ENCODE results near the gene GALE. TPM values are rescaled to one million over a fixed set of nuclear protein-coding genes. Genes with fewer than 3 reads are reported as not detected.

Gene GALE
- total and polyA plus RNA-seq, 7 experiments from 2014 or later: 8.1 to 21.4 (median 12.1) TPM

DNA sequence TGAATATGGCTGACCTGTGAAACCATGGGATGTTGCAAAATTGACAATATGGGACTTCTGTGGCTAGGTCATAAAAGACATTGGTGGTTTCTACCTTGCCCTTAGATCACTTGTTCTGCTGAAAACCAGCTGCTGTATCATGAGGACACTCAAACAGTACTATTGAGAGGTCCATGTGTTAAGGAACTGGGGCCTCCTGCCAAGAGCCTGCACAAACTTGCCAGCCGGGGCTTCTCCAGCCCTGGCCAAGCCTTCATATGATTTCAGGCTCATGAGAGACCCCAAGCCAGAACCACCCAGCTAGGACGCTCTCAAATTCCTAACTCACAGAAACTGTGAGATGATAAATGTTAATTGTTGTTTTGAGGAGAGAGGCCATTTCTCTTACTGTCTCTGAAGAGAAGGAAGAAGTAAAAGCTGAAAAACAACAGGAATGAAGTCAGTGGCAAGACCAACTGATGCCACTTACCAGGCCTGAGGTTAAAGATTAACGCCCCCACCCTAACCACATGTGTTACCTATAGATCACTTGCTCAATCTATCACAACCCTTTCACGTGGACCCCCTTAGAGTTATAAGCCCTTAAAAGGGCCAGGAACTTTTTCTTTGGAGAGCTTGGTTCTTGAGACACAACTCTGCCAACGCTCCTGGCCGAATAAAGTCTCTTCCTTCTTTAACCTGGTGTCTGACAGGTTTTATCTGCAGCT lies 26.2 kb downstream of the GALE start:
- intact Hi-C loops (cut with micrococcal nuclease): no loop called here
- H3K36me3 ChIP-seq (ENCODE audit: control insufficient read depth in 2 of 3, insufficient read depth in 3 of 3, low read length in 3 of 3): no peaks in the 10 kb centered on the region
- no peak for DNase-seq
- H3K9me3 ChIP-seq (ENCODE audit: control insufficient read depth in 2 of 3, low read length in 3 of 3): no peaks in the 10 kb centered on the region
- Mint-ChIP-seq H3K4me3 (peak overlapping the region in 1 of 10 donors; percentile 51), H3K4me1 (peaks cover 7 to 54% (median 39%) of the 10 kb centered on the region in 7 donors), H3K27me3 (no peaks in the 10 kb centered on the region), H3K36me3 (peaks cover 0 to 2% (median 0%) of the 10 kb centered on the region in 5 donors), H3K9me3 (no peaks in the 10 kb centered on the region), H3K27ac (peak overlapping the region in 4 of 9 donors; percentile 8 to 81 (median 54))
- peaks cover 15% of the 10 kb centered on the region in 2 donors for H3K4me1 ChIP-seq (ENCODE audit: control insufficient read depth in 2 of 2, insufficient read depth in 2 of 2, low read length in 2 of 2)
- no peak overlapping the region for H3K4me3 ChIP-seq (ENCODE audit: low read length)
- H3K27ac ChIP-seq (ENCODE audit: low read depth, low read length): no peak overlapping the region
- H3K27me3 ChIP-seq (ENCODE audit: control insufficient read depth in 2 of 2, insufficient read depth in 2 of 2, low read length in 2 of 2): no peaks in the 10 kb centered on the region
- CTCF ChIA-PET: interaction anchor here (1.1 to 1.5 kb wide), 2 partner anchors 136 to 142 kb away, joined by 3 to 8 read pairs; no protein-coding TSS in a partner anchor
- no peak for ATAC-seq
- POLR2A ChIA-PET: interaction anchor here (0.5 kb wide), 1 partner anchor 49 kb away, joined by 5 read pairs; no protein-coding TSS in a partner anchor

DNA sequence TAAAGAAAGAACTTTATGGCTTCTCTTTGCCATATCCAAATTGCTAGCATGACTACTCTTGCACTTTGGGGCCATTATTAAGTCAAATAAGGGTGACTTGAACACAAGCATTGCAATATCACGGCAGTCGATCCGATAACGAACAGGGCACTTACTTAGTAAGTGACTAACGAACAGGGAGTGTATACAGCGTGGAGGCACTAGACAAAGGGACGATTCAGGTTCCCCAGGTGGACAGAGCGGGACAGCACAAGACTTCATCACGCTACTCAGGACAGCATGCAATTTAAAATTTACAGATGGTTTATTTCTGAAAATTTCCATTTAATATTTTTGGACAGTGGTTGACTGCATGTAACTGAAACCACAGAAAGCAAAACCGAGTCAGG lies 27.7 kb downstream of the GALE start:
- H3K4me3 ChIP-seq (ENCODE audit: low read length): no peak overlapping the region
- no peak for ATAC-seq
- H3K27me3 ChIP-seq (ENCODE audit: control insufficient read depth in 2 of 2, insufficient read depth in 2 of 2, low read length in 2 of 2): no peaks in the 10 kb centered on the region
- H3K9me3 ChIP-seq (ENCODE audit: control insufficient read depth in 2 of 3, low read length in 3 of 3): no peaks in the 10 kb centered on the region
- no peak overlapping the region for H3K4me3 Mint-ChIP-seq
- peaks cover 0 to 3% (median 0%) of the 10 kb centered on the region in 5 donors for H3K36me3 Mint-ChIP-seq
- no peaks in the 10 kb centered on the region for H3K27me3 Mint-ChIP-seq
- H3K27ac Mint-ChIP-seq: peak overlapping the region in 2 of 9 donors; percentile 4 to 53
- POLR2A ChIA-PET: no interaction called here
- CTCF ChIA-PET: no interaction called here
- intact Hi-C loops (cut with micrococcal nuclease): loop anchor here (1.0 kb wide), 4 partner anchors 36 to 143 kb away; partner anchors contain the start of gene FUCA1 (in 2 of the 2)
- DNase-seq: no peak
- no peak overlapping the region for H3K27ac ChIP-seq (ENCODE audit: low read depth, low read length)
- peaks cover 0 to 9% (median 0%) of the 10 kb centered on the region in 3 experiments for H3K36me3 ChIP-seq (ENCODE audit: control insufficient read depth in 2 of 3, insufficient read depth in 3 of 3, low read length in 3 of 3)
- peaks cover 2 to 42% (median 33%) of the 10 kb centered on the region in 7 donors for H3K4me1 Mint-ChIP-seq
- no peaks in the 10 kb centered on the region for H3K9me3 Mint-ChIP-seq
- H3K4me1 ChIP-seq (ENCODE audit: control insufficient read depth in 2 of 2, insufficient read depth in 2 of 2, low read length in 2 of 2): peaks cover 9 to 10% of the 10 kb centered on the region in 2 donors

DNA sequence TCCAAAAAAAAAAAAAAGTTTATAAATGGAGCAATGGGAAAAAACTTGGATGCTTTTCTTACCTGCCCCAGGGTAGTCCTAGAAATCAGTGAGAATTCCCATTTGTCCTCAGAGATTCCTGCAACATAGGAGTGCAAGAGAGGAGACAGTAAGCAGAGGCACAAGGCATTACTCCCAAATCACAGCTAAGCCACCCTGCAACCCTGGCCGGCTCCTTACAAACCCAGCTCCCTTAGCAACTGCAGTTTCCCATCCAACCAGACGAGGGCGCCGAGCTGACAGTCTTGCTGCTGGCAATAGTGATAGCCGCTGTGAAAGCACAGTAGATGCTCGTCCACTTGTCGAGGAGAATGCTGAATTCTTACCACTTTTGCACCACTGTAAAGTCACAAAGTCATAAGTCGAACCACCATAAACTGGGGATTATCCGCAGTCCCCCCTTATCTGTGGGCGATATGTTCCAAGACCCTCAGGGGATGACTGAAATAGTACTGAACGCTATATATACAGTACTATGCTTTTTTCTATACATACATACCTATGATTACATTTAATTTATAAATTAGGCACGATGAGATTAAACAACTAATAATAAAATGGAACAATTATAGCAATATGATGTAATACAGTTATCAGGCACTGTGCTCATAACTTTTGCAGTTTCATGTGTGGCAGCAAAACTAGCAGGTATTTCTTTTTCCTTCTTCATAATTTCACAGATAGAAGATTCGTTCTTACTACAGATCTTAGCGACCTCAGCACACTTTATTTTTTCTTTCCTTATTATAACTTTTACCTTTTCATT lies 28.3 kb downstream of the GALE start:
- Mint-ChIP-seq H3K4me1 (peaks cover 2 to 38% (median 29%) of the 10 kb centered on the region in 7 donors), H3K27me3 (no peaks in the 10 kb centered on the region), H3K9me3 (no peaks in the 10 kb centered on the region), H3K4me3 (peak overlapping the region in 1 of 10 donors; percentile 17), H3K36me3 (peaks cover 0 to 3% (median 0%) of the 10 kb centered on the region in 5 donors), H3K27ac (peak overlapping the region in 4 of 9 donors; percentile 4 to 53 (median 23))
- no peaks in the 10 kb centered on the region for H3K27me3 ChIP-seq (ENCODE audit: control insufficient read depth in 2 of 2, insufficient read depth in 2 of 2, low read length in 2 of 2)
- no peaks in the 10 kb centered on the region for H3K9me3 ChIP-seq (ENCODE audit: control insufficient read depth in 2 of 3, low read length in 3 of 3)
- CTCF ChIA-PET: interaction anchor here (0.6 to 3.0 kb wide), 14 partner anchors 9 to 1485 kb away, joined by 3 to 47 read pairs (median 4); partner anchors contain the start of gene GALE
- no peak overlapping the region for H3K4me3 ChIP-seq (ENCODE audit: low read length)
- peaks cover 0 to 12% (median 0%) of the 10 kb centered on the region in 3 experiments for H3K36me3 ChIP-seq (ENCODE audit: control insufficient read depth in 2 of 3, insufficient read depth in 3 of 3, low read length in 3 of 3)
- no peak overlapping the region for H3K27ac ChIP-seq (ENCODE audit: low read depth, low read length)
- peak; percentile 52 to 84 (median 78) for DNase-seq
- peak; percentile 85 for ATAC-seq
- intact Hi-C loops (cut with micrococcal nuclease): loop anchor here (1.0 kb wide), 4 partner anchors 37 to 144 kb away; partner anchors contain the start of gene FUCA1 (in 2 of the 2)
- POLR2A ChIA-PET: interaction anchor here (0.6 to 1.6 kb wide), 6 partner anchors 7 to 1444 kb away, joined by 3 to 6 read pairs (median 4); partner anchors contain the start of gene LYPLA2
- peaks cover 5 to 7% of the 10 kb centered on the region in 2 donors for H3K4me1 ChIP-seq (ENCODE audit: control insufficient read depth in 2 of 2, insufficient read depth in 2 of 2, low read length in 2 of 2)

DNA sequence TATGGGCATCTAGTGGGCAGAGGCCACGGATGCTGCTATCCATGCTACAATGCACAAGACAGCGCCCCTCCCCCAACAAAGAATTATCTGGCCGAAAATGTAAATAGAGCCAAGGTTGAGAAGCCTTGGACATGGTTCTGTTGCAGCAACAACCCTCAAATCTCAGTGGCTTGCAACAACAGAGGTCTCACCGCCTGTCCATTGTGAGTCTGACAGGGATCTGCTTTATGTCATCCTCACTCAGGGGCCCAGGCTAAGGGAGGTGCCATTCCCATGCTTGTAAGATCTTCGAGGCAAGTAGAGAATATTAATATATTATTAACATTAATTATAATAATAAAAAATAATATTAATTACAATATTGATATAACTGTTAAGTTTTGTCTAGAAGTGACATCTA lies 31.8 kb downstream of the GALE start:
- H3K9me3 Mint-ChIP-seq: no peaks in the 10 kb centered on the region
- no peaks in the 10 kb centered on the region for H3K27me3 Mint-ChIP-seq
- H3K27ac Mint-ChIP-seq: no peak overlapping the region
- CTCF ChIA-PET: interaction anchor here (1.0 kb wide), 1 partner anchor 148 kb away, joined by 3 read pairs; no protein-coding TSS in a partner anchor
- peaks cover 0 to 22% (median 0%) of the 10 kb centered on the region in 3 experiments for H3K36me3 ChIP-seq (ENCODE audit: control insufficient read depth in 2 of 3, insufficient read depth in 3 of 3, low read length in 3 of 3)
- H3K27ac ChIP-seq (ENCODE audit: low read depth, low read length): no peak overlapping the region
- H3K4me3 Mint-ChIP-seq: no peak overlapping the region
- intact Hi-C loops (cut with micrococcal nuclease): no loop called here
- peaks cover 0 to 4% of the 10 kb centered on the region in 2 donors for H3K4me1 ChIP-seq (ENCODE audit: control insufficient read depth in 2 of 2, insufficient read depth in 2 of 2, low read length in 2 of 2)
- H3K27me3 ChIP-seq (ENCODE audit: control insufficient read depth in 2 of 2, insufficient read depth in 2 of 2, low read length in 2 of 2): no peaks in the 10 kb centered on the region
- POLR2A ChIA-PET: interaction anchor here (0.7 to 0.8 kb wide), 2 partner anchors 54 to 76 kb away, joined by 3 to 4 read pairs; no protein-coding TSS in a partner anchor
- H3K9me3 ChIP-seq (ENCODE audit: control insufficient read depth in 2 of 3, low read length in 3 of 3): no peaks in the 10 kb centered on the region
- no peak for DNase-seq
- ATAC-seq: no peak
- peaks cover 0 to 4% (median 0%) of the 10 kb centered on the region in 5 donors for H3K36me3 Mint-ChIP-seq
- H3K4me1 Mint-ChIP-seq: peaks cover 0 to 12% (median 7%) of the 10 kb centered on the region in 7 donors
- no peak overlapping the region for H3K4me3 ChIP-seq (ENCODE audit: low read length)

DNA sequence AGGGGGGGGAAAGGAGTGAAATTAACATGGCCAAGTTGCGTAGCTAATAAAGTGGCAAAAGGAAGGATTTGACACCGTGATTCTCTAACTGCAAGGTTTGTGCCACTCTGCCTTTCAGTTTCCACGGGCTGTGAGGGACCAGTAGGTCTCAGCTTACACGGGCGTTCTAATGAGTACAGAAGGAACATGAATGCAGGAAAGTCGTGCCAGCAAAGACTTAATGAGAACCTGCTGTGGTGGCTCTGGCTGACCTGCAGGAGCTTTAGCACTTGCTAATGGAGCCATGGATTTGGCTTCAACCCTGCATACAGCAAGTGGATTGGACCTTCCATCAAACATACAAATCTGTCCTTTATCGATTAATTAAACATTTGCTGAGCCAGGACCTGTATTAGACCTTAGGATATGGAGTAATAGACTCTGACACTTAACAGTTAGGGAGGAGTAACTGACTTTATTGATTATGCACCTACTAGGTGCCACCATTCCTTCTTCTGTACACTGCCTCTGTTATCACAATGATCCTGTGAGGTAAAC lies 37.4 kb downstream of the GALE start:
- ATAC-seq (no peak), DNase-seq (no peak)
- Mint-ChIP-seq H3K36me3 (peaks cover 4 to 25% (median 12%) of the 10 kb centered on the region in 5 donors), H3K27me3 (no peaks in the 10 kb centered on the region), H3K9me3 (no peaks in the 10 kb centered on the region), H3K4me1 (peaks cover 0 to 10% (median 0%) of the 10 kb centered on the region in 7 donors), H3K27ac (peak overlapping the region in 1 of 9 donors; percentile 17), H3K4me3 (no peak overlapping the region)
- ChIA-PET CTCF (interaction anchor here (0.7 to 2.2 kb wide), 2 partner anchors 8 to 424 kb away, joined by 3 to 10 read pairs; partner anchors contain the start of gene IFNLR1), POLR2A (no interaction called here)
- Histone ChIP-seq H3K4me1 (ENCODE audit: control insufficient read depth in 2 of 2, insufficient read depth in 2 of 2, low read length in 2 of 2) (no peaks in the 10 kb centered on the region), H3K27ac (ENCODE audit: low read depth, low read length) (no peak overlapping the region), H3K27me3 (ENCODE audit: control insufficient read depth in 2 of 2, insufficient read depth in 2 of 2, low read length in 2 of 2) (no peaks in the 10 kb centered on the region), H3K9me3 (ENCODE audit: control insufficient read depth in 2 of 3, low read length in 3 of 3) (no peaks in the 10 kb centered on the region), H3K36me3 (ENCODE audit: control insufficient read depth in 2 of 3, insufficient read depth in 3 of 3, low read length in 3 of 3) (peaks cover 9 to 65% (median 10%) of the 10 kb centered on the region in 3 experiments), H3K4me3 (ENCODE audit: low read length) (no peak overlapping the region)
- intact Hi-C loops (cut with micrococcal nuclease): no loop called here

DNA sequence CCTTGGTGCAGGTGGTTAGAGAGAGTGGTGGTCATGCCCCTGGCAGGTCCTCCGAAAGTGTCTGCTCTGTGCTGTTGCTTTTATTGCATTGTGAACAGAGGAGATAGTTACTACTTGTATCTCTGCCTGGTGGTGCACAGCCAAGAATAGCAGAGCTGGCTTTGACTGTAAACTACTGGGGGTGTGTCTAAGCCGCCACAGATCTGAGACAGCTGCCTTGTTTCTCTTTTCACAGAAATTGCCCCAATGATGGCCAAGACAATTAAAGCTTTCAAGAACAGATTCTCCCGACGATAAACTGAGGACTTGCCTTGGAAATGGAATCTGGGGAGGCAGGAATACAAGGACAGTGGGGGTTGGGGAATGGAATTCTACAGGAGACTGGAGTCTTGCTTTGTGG lies 41.3 kb downstream of the GALE start:
- peaks cover 36 to 90% (median 44%) of the 10 kb centered on the region in 3 experiments for H3K36me3 ChIP-seq (ENCODE audit: control insufficient read depth in 2 of 3, insufficient read depth in 3 of 3, low read length in 3 of 3)
- no peaks in the 10 kb centered on the region for H3K9me3 ChIP-seq (ENCODE audit: control insufficient read depth in 2 of 3, low read length in 3 of 3)
- H3K4me1 ChIP-seq (ENCODE audit: control insufficient read depth in 2 of 2, insufficient read depth in 2 of 2, low read length in 2 of 2): no peaks in the 10 kb centered on the region
- intact Hi-C loops (cut with micrococcal nuclease): no loop called here
- no peak for ATAC-seq
- ChIA-PET CTCF (no interaction called here), POLR2A (no interaction called here)
- Mint-ChIP-seq H3K27me3 (no peaks in the 10 kb centered on the region), H3K9me3 (no peaks in the 10 kb centered on the region), H3K4me1 (peaks cover 0 to 10% (median 4%) of the 10 kb centered on the region in 7 donors), H3K4me3 (no peak overlapping the region), H3K27ac (peak overlapping the region in 2 of 9 donors; percentile 14 to 41), H3K36me3 (peaks cover 10 to 42% (median 14%) of the 10 kb centered on the region in 5 donors)
- H3K4me3 ChIP-seq (ENCODE audit: low read length): no peak overlapping the region
- DNase-seq: no peak
- H3K27me3 ChIP-seq (ENCODE audit: control insufficient read depth in 2 of 2, insufficient read depth in 2 of 2, low read length in 2 of 2): no peaks in the 10 kb centered on the region
- no peak overlapping the region for H3K27ac ChIP-seq (ENCODE audit: low read depth, low read length)

Data from naive thymus-derived CD4-positive, alpha-beta T cell (primary cell).